Mammary epithelial cell (primary cell): ENCODE data around the gene DRG1.

ENCODE experiments used
- EZH2 ChIP-seq: IDR thresholded peaks from 2 replicates; pipeline ENCODE4 v1.6.1; 2012; ENCODE audit warnings: low read length, inconsistent platforms, borderline replicate concordance
- TF ChIP-seq, protein P1 (sequence below), 2 donors: IDR thresholded peaks in 1 of 2; conservative IDR thresholded peaks in 1 of 2; 2 replicates each; pipeline ENCODE4 v1.5.1; 2011 to 2012; ENCODE audit warnings: inconsistent platforms in 2 of 2, low read length in 2 of 2, mild to moderate bottlenecking in 2 of 2, control low read depth in 1 of 2, low read depth in 1 of 2; ENCODE audit not compliant: insufficient read depth in 1 of 2; ENCODE audit errors: extremely low read depth in 1 of 2

DNA sequence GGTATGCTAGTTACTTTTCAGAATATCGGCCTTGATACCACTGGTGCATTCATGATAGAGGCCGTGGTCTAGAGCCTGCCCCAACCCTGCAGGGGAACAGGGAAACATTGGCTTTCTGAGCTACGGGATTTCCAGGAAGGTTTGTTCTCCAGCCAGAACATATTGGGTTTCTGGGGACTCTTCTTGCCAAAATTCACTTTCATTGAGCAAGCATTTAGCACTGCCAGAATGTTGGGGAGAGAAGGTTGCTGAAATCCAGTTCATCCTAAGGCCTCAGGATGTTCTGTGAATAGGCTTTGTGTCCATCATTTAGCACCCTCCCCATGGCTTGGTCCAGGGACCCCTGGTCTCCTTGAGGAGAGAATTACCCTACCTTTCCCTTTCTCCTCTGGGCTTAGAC lies 36.7 kb downstream of the DRG1 start:
- TF ChIP-seq, protein P1, sequence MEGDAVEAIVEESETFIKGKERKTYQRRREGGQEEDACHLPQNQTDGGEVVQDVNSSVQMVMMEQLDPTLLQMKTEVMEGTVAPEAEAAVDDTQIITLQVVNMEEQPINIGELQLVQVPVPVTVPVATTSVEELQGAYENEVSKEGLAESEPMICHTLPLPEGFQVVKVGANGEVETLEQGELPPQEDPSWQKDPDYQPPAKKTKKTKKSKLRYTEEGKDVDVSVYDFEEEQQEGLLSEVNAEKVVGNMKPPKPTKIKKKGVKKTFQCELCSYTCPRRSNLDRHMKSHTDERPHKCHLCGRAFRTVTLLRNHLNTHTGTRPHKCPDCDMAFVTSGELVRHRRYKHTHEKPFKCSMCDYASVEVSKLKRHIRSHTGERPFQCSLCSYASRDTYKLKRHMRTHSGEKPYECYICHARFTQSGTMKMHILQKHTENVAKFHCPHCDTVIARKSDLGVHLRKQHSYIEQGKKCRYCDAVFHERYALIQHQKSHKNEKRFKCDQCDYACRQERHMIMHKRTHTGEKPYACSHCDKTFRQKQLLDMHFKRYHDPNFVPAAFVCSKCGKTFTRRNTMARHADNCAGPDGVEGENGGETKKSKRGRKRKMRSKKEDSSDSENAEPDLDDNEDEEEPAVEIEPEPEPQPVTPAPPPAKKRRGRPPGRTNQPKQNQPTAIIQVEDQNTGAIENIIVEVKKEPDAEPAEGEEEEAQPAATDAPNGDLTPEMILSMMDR (conservative IDR thresholded peaks at IDR 0.05 in 1 of 2, IDR thresholded peaks at IDR 0.05 in 1 of 2; ENCODE audit: extremely low read depth in 1 of 2, insufficient read depth in 1 of 2, low read depth in 1 of 2, low read length in 2 of 2) = no peak
- no peak for TF ChIP-seq EZH2
